Coronary artery (tissue), 2 donors: ENCODE results near the gene GPR183.

Source experiments
- DNase-seq: peaks from one replicate; pipeline ENCODE4 v3.0.0-alpha.2; 2017; ENCODE audit warnings: low spot score
- H3K27ac ChIP-seq, 2 donors: fragments of 200-600 bp; sonication (generic); one replicate each; pipeline ENCODE4 v1.5.1; 2016 to 2019
- H3K4me3 ChIP-seq: fragments of 200-600 bp; sonication (generic); 2 replicates; pipeline ENCODE4 v1.5.1; 2016; ENCODE audit warnings: mild to moderate bottlenecking, moderate library complexity
- TF ChIP-seq, protein P1 (sequence below): fragments of 200-600 bp; sonication (generic); IDR thresholded peaks from one replicate; pipeline ENCODE4 v1.5.1; 2019; ENCODE audit warnings: antibody characterized with exemption

Gene GPR183

DNA sequence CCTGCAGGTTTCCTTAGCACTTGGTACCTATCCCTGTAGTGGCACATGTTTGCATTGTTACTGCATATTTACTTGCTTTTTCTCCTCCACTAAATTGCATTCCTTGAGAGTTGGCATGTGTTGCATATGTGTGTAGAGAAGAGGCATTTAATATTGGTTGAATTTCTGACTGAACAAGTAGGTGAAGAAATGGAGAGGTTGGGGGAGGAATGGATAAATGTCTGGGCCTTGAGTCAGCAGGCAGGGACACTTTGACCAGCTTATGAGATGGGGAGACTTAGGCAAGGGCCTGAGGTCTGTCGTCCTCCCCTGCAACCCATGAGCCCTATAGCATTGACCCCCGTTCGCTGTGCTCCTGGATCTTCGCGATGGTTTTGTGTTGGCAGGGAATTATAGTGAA, 47.0 kb downstream of the GPR183 start:
- H3K27ac ChIP-seq = no peak overlapping the region
- TF ChIP-seq, protein P1, sequence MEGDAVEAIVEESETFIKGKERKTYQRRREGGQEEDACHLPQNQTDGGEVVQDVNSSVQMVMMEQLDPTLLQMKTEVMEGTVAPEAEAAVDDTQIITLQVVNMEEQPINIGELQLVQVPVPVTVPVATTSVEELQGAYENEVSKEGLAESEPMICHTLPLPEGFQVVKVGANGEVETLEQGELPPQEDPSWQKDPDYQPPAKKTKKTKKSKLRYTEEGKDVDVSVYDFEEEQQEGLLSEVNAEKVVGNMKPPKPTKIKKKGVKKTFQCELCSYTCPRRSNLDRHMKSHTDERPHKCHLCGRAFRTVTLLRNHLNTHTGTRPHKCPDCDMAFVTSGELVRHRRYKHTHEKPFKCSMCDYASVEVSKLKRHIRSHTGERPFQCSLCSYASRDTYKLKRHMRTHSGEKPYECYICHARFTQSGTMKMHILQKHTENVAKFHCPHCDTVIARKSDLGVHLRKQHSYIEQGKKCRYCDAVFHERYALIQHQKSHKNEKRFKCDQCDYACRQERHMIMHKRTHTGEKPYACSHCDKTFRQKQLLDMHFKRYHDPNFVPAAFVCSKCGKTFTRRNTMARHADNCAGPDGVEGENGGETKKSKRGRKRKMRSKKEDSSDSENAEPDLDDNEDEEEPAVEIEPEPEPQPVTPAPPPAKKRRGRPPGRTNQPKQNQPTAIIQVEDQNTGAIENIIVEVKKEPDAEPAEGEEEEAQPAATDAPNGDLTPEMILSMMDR = no peak
- DNase-seq = no peak
- H3K4me3 ChIP-seq = no peak overlapping the region

GRCh38 chr13:99258946-99259345, 48.3 kb downstream of the GPR183 start:
- TF ChIP-seq, protein P1 = no peak
- Histone ChIP-seq H3K4me3 (no peak overlapping the region), H3K27ac (no peak overlapping the region)
- no peak for DNase-seq

DNA sequence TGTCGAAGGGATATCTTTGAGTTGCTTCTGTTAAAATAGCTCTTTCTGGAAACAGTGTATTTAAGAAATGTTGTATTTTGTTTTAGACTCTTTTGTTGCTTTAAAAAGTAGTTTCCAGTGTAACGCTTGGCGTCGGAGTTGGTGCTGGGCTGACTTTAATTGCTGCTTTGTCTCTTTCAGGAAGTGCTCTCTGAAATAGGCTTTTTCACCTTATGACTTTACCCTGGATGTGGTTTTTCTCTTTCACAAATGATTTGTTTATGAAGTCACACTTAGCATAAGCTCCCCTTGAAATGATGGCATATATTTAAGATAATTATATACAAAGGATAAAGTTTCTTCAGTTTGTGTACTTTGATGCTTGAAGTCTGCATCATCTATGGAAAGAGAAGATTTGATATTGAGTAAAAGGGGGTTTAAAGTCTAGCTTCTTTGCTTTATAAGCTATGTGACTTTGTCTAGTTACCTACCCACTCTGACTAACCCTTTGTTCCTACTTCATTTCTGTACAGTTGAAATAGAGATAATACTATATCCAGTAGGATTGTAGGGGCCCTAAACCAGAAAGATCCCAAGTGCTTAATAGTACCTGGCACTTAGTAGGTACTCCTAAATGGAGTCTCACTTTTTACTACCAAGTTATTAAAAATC, 48.9 kb downstream of the GPR183 start, which contains the start of gene GPR18:
TSS of gene GPR18 (minus strand) at position 170 of the 651 bp plus-strand sequence. CDS start 2,507 bp downstream, outside the sequence.
- H3K4me3 ChIP-seq = no peak within 1 kb of the TSS

GRCh38 chr13:99257291-99257690, 49.9 kb downstream of the GPR183 start:
- no peak overlapping the region for H3K27ac ChIP-seq
- H3K4me3 ChIP-seq = no peak overlapping the region
- TF ChIP-seq, protein P1 = no peak
- DNase-seq = no peak

More for the DNA sequence above, 48.9 kb downstream of the GPR183 start, which contains the start of gene GPR18:
- no peak within 1 kb of the TSS for H3K27ac ChIP-seq
- TF ChIP-seq, protein P1 = no peak
- DNase-seq = no peak

DNA sequence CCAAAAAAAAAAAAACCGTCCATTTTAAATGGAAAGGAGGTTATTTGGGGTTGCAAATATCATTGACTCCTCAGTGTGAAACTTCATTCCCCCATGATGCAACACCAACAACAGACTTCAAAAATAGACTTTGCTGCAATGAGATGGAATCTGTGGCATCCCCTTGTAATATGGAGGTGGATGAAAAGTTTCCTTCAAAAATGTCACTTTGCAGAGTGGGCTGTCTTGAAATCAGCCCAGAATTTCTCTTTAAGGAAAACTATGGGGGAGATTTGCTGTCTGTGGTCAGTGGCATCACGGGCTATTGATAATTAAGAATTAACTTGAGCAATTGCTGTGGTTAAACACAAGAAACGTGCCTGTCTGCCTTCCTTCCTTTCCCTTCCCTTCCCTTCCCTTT, 50.5 kb downstream of the GPR183 start:
- TF ChIP-seq, protein P1 = no peak
- Histone ChIP-seq H3K27ac (no peak overlapping the region), H3K4me3 (no peak overlapping the region)
- no peak for DNase-seq

DNA sequence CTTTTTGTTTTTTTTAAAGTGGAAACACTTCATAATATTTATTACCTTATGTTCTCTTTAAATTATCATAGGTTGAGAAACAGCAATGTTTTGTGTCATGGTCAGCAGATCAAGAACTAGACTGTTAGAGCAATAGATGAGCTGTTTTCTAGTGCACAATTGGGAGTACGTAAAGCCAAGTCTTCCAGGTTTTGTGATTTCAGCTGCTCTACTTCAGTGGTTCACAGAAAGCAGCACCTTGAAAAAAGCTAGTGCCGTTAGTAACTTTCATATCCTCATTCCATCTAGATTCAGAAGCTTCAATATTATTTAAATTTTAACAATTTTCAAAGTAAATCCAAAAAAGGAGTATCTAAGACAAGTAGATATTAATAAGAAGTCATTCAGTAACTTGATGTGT, 50.9 kb downstream of the GPR183 start:
- no peak for DNase-seq
- Histone ChIP-seq H3K27ac (no peak overlapping the region), H3K4me3 (no peak overlapping the region)
- TF ChIP-seq, protein P1 = no peak

DNA sequence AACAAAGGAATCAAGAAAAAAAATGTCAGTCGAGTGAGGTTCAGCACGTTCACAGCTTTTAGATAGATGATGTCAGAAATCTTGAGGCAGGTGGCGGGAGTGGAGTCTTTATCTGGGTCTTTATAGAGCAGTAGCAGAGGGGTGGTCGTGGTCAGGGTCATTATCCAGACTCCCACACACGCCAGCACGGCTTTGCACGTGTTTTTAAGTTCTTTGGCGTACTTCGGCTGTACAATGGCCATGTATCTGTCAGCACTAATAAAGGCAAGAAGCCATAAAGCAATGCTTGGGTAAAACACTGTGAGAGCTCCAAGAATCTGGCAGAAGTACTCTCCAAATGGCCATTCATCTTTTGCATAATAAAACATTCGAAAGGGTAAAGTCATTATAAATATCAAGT, 51.9 kb downstream of the GPR183 start:
- no peak for DNase-seq
- Histone ChIP-seq H3K4me3 (no peak overlapping the region), H3K27ac (no peak overlapping the region)
- TF ChIP-seq, protein P1 = no peak
